Measurements from ENCODE around the gene RNF180.
"Not testable (repeated sequence)": the region's sequence is repeated elsewhere in the genome, so short reads cannot be mapped to it uniquely, and the experiment has no call there.

Gene RNF180

GRCh38 chr5:64181440-64181839 lies 15.8 kb downstream of the RNF180 start:
- no peak for DNase-seq (ENCODE audit: low read depth)

DNA sequence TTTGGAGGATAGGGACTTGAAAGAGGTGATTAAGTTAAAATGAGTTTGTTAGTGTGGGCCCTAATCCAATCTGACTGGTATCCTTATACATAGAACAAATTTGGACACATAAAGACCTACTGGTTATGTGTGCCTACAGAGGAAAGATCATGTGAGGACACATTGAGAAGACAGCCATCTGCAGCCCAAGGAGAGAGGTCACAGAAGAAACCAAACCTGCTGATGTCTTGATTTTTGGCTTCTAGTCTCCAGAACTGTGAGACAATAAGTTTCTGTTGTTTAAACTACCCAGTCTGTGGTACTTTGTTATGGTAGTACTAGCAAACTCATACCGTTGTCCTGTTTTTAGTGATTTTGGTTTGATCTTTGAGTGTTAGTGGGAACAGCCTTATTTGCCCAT lies 18.3 kb downstream of the RNF180 start:
- no peak for DNase-seq (ENCODE audit: low read depth)

DNA sequence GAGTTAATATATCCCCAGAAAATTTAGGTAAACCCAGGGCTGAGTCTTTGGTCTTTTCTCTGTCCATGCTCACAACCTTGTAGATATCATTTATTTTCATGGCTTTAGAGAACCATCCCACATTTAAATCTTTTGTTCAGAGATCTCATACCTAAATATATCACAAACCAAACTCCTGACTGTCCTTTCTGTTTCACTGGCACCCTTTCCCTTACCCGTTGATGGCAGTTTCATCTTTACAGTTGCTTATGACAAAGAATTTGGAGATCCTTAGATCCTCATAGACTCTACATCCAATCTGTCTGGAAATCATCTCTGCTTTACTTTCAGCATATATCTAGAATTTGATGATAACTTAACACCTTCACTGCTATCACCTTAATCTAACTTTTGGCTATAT lies 19.2 kb downstream of the RNF180 start:
- DNase-seq (ENCODE audit: low read depth) = no peak

- DNase-seq (ENCODE audit: low read depth) = no peak
Observed at GRCh38 chr5:64188776-64189175, 23.1 kb downstream of the RNF180 start.

DNA sequence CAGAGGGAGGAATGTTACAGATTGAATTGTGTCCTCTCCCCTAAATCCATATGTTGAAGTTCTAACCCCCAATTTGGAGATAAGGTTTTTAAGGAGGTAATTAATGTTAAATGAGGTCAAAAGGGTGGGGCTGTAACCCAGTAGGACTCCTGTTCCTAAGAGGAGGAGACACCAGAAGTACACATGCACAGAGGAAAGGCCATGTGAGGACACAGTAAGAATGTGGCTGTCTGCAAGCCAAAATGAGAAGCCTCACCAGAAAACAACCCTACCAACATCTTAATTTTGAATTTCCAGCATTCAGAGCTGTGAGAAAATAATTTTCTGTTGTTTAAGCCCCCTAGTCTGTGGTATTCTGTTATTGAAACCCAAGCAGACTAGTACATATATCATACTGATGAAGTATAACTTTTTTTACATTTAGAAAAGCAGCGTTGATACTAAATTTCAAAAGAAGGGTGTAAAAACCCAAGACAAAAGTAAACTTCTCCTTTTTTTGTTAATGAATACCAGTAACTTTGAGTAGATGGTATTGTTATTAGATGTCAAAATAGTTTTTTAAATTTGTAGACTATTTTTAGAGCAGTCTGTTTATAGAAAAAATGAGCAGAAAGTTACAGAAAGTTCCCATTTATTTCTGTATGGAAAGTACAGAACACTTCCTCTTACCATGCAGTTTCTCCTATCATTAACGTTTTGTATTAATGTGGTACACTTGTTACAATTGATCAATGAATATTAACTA lies 25.1 kb downstream of the RNF180 start:
- no peak for DNase-seq (ENCODE audit: low read depth)

GRCh38 chr5:64195981-64196380 lies 30.3 kb downstream of the RNF180 start:
- no peak for DNase-seq (ENCODE audit: low read depth)

- DNase-seq (ENCODE audit: low read depth) = no peak
Observed at GRCh38 chr5:64199425-64199824, 33.8 kb downstream of the RNF180 start.

GRCh38 chr5:64201996-64202395 lies 36.4 kb downstream of the RNF180 start:
- no peak for DNase-seq (ENCODE audit: low read depth)

GRCh38 chr5:64206653-64207052 lies 41.0 kb downstream of the RNF180 start:
- no peak for DNase-seq (ENCODE audit: low read depth)

DNA sequence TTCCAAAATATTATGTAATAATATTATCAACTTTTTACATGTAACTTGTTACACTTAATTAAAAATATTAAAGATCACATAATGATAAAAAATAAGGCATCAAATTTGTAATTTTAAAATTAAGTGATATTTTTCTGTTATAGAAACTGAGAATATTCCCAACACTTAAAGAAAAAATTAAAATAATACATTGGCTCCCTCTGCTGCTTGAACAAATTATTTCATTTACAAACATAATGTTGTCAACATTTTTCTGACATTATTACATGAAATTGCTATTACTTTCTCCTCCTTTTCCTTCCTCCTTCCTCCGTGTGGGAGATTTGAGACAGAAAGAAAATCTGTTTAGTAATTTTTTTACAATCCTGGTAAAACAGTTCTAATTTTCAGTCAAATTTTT lies 42.3 kb downstream of the RNF180 start:
- no peak for DNase-seq (ENCODE audit: low read depth)

DNA sequence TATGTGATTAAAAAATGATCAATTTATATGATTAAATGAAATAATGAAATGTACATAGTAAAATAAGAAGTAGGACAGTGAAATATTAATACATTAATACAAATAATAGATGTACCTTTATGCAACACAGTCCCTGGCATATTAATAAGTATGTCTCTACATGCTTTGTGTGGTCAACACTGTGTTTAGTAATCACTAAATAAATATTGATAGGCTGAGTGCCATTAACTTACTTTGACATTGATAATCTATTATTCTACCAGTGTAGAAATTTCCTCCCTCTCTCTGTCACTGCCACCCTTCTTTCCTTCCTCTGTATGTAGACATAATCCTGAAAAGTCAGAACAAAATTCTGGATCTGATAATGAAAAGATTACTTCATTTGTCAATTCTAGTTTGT lies 43.7 kb downstream of the RNF180 start:
- no peak for DNase-seq (ENCODE audit: low read depth)

GRCh38 chr5:64210866-64211265 lies 45.2 kb downstream of the RNF180 start:
- no peak for DNase-seq (ENCODE audit: low read depth)

DNA sequence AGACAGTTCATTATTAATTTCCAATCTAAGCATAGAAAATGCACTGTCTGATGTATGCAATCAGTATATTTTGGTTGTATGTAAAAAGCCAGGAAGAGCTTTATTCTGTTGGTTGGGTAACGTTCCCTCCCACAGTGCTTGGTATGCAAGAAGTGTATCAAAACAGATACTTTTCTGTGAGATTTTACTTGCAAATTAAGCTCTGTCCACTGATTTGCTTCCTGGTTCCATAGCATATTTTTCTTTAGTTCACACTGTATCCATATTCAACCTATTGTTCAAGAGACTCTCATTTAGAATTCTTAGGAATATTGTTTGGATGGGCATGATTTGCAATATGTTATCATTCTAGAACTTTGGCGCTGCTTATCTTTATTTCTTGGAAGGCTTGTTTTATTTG lies 47.4 kb downstream of the RNF180 start:
- no peak for DNase-seq (ENCODE audit: low read depth)

DNA sequence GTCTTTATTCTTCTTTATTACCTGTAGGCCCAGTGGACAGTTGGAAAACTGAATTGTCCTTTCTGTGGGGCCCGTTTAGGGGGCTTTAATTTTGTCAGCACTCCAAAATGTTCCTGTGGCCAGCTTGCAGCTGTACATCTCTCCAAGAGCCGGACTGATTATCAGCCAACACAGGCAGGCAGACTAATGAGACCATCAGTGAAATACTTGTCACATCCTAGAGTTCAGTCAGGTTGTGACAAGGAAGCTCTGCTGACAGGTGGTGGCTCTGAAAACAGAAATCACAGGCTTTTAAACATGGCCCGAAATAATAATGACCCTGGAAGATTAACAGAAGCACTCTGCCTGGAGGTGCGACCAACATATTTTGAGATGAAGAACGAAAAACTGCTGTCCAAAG lies 47.9 kb downstream of the RNF180 start:
- DNase-seq (ENCODE audit: low read depth) = no peak

DNA sequence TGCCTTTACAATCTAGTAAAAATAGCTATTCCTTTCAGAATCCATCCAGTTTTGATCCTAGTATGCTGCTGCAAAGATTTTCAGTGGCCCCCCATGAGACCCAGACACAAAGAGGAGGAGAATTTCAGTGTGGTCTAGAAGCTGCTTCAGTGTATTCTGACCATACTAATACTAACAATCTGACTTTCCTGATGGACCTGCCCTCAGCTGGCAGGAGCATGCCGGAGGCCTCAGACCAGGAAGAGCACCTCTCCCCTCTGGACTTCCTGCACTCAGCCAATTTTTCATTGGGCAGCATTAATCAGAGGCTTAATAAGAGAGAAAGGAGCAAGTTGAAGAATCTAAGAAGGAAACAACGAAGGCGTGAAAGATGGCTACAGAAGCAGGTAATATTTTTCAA lies 48.5 kb downstream of the RNF180 start:
- no peak for DNase-seq (ENCODE audit: low read depth)

- no peak for DNase-seq (ENCODE audit: low read depth)
Observed at GRCh38 chr5:64221911-64222310, 56.3 kb downstream of the RNF180 start.

- DNase-seq (ENCODE audit: low read depth) = not testable (repeated sequence)
Observed at GRCh38 chr5:64225286-64225981, 59.8 kb downstream of the RNF180 start.

- not testable (repeated sequence) for DNase-seq (ENCODE audit: low read depth)
Observed at GRCh38 chr5:64227131-64227537, 61.5 kb downstream of the RNF180 start.

DNA sequence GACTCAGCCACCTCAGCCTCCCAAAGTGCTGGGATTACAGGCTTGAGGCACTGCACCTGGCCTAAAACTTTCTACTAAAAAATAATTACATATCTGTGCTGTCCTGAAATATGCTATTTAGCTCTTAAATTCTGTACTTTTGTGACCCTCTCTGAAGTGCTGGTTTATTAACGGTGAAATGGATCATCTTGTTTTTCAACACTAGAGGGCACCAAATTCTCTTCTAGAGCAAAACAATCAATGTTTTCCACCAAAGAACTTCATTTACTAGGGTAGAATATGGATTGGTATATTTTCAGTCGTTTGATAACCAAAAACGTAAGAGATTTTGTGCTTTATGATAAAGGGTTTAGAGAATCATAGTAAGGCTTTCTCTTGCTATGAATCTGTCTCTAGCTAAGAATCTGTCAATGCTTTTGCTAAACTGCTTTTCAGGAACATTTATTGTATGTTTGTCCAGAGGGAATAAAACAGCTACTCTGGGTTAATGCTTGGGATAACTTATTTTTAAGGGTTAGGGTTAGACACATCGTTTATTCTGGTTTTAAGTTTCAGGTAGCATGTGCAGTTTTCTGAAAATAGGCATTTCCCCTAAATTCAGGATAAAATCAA lies 63.6 kb downstream of the RNF180 start:
- no peak for DNase-seq (ENCODE audit: low read depth)

- no peak for DNase-seq (ENCODE audit: low read depth)
Observed at GRCh38 chr5:64260756-64261155, 95.1 kb downstream of the RNF180 start.

DNA sequence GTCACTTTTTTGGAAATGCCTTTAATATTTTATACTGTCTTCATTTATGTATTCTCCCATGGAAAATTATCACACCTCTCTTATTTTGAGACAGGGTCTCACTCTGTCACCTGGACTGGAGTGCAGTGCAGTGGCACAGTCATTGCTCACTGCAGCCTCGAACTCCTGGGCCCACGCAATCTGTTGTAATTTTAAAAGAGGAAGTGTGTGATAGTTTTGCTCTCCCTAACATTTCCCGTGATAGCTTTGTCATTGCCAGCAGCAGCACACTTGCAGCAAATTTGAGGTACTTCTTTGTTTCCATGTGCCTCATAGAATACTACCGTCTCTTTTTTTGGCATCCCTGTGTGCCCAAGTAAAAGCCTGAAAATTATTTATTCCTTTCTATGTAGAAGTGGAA lies 103.5 kb downstream of the RNF180 start:
- DNase-seq (ENCODE audit: low read depth) = no peak

DNA sequence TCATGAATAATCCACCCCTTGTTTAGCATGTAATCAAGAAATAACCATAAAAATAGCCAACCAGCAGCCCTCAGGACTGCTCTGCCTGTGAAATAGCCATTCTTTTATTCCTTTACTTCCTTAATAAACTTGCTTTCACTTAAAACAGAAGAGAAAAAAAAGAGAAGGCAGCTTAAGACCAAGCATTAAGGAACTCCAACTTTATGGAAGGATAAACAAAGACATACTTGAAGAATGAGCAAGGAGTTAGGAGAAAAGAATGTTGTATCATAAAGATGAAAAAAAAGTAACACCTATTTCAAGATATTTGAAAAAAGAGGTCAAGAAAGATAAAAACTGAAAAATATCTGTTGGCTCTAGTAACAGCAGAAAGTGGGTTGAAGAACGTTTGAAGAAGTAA lies 107.6 kb downstream of the RNF180 start:
- DNase-seq (ENCODE audit: low read depth) = no peak

Data from activated T-cell treated with anti-CD3 and anti-CD28 coated beads for 24 hours (primary cell).